GM19238 (cell line): ENCODE measurements around the gene CPNE5.

Source experiments
- DNase-seq: peaks from one replicate; pipeline ENCODE4 v3.0.0; 2011; ENCODE audit warnings: low spot score; ENCODE audit not compliant: insufficient read length

Gene CPNE5

DNA sequence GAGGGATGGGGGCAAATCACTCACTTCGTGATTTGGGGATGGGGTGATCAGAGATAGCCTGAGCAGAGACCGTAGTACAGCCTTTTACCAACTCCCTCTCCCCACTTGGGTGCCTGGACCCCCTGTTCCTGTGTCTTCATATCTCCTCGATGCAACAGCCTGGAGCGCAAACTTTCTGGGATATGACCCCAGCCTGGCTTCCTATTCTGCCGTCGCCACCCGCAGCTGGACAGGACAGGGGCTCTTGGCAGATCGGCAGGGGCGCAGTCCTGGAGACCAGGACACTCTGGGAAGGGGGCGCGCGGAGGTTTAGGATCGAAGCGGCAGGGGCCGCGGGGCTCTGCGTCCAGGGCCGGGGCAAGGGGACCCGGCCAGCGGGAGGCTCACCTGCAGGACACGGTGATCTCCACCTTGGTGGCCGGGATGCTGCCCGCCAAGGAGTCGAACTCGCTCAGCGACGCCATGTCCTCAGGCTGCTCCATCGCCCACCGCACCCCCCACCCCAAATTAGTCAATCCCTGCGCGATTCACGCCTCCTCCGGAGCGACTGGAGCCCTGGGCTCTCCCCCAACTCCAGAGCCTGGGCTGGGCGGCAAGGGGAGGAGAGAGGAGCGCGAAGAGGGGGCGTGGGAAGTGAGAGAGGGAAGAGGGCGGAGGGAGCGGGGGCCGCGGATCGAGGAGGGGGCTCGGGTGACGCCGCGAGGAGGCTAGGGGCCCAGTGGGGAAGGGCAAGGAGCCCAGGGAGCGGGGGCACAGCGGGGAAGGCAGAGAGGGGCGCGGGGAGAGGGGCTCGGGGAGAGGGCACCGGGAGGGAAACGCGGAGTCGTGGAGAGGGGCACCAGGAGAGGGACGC lies at the start of gene CPNE5:
CPNE5 (minus strand) TSS at position 549 of the 853 bp plus-strand sequence; CDS start at position 482, 67 bp downstream.
- DNase-seq: no peak

DNA sequence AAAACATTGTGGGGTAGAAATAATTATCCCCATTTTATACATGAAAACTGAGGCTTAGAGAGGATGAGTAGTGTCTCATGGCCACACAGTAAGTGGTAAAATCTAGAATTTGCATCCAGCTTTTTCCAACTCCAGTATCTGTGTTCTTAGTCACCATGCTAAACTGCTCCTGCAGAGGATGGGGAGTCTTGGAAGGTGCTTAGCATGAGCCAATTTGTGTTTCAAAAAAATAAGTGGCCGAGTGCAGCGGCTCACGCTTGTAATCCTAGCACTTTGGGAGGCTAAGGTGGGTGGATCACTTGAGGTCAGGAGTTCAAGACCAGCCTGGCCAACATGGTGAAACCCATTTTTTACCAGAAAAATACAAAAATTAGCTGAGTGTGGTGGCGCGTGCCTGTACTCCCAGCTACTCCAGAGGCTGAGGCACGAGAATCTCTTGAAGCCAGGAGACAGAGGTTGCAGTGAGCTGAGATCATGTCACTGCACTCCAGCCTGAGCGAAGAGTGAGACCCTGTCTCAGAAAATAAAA lies 48.9 kb upstream of the CPNE5 start:
- DNase-seq: no peak

DNA sequence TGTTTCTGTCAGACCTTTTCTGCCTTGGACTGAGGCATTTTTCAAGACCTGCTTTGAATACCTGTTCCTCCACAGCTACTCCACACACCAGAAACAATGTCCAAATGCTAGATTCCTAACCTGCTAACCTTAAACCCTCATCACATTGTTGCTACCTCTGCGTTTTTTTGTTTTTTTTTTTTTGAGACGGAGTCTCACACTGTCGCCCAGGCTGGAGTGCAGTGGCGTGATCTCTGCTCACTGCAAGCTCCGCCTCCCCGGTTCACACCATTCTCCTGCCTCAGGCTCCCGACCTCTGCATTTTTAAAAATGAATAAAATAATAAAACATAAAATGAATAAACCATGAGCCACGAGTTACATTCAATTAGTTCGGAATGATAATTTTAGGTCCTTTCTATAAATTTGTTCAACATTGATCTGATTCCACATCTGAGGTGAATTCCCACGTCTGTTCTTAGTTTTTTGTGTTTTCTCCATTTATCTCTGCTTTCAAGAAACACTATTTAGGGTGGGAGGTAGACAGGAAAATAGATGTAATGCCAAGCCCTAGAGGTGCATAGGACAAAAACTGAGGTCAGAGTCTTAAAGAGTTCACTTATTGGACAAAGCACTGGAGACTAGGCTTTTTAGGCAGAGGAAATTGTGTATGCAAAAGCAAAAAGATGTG lies 47.8 kb upstream of the CPNE5 start:
- DNase-seq: no peak

DNA sequence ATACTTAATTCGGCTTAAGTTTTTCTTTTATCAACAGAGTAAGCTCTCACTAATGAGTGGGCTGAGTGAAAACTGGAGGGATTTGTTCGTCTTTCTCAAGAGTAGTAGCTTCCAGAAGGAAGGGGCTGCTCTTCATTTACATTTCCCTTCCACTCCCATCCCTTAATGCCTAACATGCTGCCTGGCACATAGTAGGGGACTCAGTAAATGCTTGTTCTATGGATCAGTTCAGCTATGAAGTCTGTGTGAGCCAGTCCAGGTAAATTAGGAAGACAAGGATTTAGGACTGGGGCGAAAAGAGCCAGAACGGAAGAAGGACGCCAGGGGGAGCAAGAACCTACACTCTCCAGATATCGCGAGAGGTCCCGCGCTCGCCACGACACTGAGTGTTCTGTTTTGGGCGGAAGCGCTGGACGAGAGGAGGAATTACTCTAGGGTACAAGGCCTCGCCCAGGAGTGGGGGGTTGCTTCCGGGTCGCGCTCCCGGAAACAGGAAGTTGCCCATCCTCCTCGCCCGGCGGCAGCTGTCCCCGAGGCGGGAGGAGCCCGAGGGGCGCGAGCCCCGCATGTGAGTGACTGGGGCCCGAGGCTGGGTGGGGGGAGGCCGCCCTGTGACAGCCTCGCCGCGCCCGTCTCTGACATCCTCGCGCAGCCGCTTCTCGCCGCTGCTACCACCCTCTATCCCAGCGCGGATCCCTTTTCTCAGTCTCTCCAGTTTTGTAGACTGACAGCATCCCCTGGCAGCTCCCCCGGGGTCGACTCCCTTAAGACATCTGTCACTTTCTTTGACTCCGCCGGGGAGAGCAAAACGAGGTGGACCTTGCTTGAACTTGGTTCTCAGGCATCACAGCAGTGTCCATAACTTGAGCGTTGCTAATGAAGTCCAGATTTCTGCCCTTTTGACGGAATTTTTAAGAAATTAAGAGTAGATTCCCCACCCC lies 46.5 kb upstream of the CPNE5 start, which contains the start of gene C6orf89:
C6orf89 (plus strand) TSS at position 492 of the 941 bp plus-strand sequence. CDS start 13,493 bp downstream, outside the sequence.
- peak; percentile 80 for DNase-seq

DNA sequence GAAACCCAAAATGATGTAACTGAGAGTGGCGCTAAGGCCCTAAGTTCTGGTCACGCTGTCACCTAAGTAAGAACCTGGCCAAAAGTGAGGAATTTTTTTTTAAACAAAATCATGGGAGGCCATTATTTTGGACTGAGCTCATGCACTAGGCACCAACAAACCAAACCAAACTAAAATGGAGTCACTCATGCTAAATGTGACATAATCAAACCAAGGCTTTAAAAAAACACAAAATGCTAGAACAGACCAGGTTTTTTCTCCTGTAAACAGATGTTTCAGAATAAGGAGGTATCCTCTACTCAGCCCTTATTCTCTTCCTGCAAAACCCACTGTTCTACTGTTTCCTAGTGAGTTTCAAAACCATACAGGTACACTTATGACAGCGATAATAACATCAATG lies 45.4 kb upstream of the CPNE5 start:
- no peak for DNase-seq

DNA sequence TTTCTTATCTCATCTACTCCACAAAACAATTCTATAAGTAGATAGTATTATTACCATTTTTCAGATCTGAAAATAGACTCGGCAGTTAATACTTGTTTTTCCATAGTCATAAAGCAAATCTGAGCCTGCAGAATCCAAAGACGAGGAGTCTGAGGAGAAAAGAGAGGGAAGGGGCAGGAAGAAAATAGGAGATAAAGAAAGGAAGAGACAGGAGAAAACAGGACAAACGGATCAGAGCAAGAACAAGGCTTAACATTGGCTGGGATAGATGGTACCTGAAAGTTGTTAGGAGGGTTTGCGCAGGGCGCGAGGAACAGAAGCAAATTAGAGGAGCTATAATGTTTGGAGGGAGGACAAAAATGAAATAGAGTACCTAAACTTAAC lies 36.0 kb upstream of the CPNE5 start:
- DNase-seq: no peak

DNA sequence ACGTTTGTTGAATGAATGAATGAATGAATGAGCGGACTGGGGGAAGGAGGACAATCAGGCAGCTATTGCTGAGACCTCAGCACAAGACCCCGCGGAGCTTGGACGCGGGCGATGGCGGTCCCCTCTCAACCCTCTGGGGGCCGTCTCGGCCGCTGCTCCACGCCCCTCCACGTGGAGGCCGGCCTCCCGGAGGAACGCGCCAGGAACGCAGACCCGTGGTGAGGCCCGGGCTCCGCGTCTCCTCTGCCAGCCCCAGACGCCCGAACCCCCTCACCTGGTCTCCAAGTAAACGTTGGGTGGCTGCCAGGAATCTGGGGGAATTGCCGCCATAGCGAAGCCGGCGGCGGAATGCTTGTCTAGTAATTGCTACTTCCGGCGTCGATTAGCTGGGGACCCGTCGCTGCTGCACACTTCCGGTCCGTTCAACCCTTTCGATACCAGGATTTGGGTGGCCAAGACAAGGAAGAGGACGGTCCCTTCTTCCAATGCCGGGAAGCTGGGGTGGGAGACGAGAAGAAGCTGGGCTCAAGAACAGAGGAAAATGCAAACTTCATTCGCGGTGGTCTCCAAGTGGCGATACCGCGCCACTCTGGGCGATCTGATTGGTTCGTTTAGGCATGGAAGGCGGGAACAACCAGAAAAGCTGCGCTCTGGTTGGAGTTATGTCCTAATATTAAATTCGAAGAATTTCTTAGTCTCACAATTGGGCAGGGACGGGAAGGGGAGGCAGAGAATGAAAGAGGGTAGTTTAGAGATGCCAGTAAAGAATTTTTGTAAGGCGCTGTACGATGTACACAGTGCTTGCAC lies 35.4 kb upstream of the CPNE5 start, which contains the start of gene PPIL1:
PPIL1 (minus strand) TSS at position 361 of the 807 bp plus-strand sequence; CDS start at position 330, 31 bp downstream.
- peak; percentile 78 for DNase-seq

DNA sequence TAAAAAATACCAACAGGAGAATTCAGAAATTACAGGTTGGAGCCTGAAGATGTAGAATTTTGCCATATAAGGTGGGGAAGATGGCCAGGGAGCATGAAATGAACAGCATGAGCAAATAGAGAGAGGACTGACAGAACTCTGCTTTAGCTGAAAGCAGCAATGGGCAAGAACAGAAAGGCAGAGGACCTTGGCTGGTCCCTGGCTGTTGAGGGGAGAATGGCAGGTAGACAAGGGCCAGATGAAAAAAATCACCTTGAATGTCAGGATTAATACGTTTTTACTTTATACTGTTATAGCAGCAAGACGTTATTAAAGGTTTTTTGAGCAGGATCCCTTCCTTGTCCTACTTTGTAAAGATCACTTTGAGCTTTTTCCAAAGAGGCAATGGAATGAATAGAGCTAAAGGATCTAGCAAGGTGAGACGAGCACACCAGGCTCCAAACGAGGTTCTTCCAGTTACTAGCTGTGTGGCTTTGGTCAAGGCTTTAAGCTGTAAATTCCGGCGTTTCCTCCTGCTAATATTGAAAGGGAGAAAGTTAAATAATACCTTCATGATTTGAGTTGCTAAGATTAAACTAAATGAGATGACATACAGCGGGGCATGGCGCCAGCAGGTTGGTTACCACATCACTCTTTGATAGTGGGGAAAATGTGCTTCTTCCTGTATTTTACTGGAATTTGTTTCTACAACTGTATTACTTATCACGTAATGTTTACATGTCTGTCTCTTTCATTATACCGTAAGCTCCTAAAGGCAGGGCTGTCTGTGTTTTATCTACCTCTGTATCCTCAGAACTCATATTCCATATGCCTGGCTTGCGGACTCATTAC lies 34.6 kb upstream of the CPNE5 start:
- DNase-seq: no peak

DNA sequence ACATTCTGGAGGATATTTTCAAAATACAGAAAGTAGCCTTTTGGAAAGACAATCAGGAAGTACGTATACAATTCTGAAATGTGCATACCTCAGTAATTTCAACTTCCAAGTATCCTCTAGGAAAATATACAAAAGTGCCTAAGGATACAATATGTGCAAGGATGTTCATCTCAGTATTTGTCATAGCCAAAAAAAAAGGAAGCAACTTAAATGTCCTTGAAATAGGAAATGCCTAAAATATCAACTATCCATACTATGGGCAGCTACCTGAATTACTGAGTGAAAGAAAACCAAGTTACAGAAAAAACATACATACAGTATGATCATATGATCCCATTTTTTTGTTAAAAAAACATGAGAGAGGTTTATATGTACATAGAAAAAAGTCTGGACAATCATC lies 33.9 kb upstream of the CPNE5 start:
- DNase-seq: no peak

DNA sequence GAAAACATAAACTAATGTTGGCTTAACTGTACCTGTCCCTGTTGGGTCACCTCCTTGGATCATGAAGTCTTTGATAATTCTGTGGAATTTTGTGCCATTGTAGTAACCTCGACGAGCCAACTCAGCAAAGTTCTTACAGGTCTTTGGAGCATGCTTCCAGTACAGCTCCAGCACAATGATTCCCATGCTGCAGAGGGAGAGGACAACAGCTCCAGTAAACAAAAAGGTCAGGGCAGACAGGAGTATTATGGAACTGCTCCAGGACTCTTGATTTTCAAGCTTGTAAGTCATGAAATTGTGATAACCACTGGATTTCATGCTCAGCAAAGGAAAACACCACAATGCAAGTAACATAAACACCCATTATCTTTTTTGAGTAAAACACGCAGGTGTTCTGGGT lies 32.4 kb upstream of the CPNE5 start:
- DNase-seq: no peak

DNA sequence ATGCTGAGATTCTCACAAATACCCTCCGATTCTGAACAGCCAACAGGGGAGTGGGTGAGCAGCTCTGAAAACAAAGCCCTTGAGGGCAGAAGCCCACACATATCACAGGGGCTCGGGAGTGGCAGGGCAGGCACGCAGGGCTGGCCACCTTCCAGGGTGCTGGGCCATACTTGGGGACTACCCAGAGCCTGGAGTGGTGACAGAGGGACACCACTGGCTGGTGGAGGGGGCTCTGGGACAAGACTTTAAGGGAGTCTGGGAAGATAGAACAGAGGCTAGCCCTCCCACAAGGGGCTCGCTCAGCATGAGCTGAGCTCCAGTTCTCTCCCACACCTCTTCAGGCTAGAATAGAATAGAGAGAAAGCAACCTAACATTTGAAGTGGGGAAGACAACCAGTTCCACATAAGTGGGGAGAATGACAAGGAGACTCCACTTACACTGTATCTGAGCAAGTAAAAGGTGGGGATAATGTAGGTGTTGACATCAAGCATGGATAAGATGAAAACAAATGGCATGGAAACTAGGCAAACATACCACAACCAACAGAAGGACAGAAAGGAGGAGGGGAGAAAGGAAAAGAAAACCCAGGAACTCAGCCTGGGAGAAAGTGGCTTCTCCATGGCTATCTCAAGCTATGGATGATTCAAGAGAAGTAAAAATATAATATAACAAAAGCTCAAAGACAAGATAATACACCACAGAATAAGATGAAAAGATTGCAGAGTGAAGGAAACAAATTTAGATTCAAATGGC lies 28.4 kb upstream of the CPNE5 start:
- no peak for DNase-seq

DNA sequence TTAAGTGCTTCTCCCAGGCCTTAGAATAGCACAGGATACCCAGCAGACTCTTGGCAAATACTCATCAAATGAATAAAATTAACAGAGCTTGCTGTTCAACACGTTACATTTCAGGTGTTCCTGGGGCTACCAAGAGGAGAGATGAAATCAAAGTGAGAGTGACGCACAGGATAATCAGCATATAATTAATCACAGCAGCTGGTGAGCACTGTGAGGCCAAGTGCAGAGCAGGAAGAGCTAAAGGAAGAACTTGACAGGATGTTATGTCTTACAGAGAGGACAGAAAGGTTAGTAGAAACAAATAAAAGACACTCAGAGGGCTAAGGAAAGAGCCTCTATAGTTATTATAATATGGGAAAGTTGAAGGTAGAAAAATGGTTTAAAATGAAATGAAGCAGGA lies 26.6 kb upstream of the CPNE5 start:
- DNase-seq: no peak

DNA sequence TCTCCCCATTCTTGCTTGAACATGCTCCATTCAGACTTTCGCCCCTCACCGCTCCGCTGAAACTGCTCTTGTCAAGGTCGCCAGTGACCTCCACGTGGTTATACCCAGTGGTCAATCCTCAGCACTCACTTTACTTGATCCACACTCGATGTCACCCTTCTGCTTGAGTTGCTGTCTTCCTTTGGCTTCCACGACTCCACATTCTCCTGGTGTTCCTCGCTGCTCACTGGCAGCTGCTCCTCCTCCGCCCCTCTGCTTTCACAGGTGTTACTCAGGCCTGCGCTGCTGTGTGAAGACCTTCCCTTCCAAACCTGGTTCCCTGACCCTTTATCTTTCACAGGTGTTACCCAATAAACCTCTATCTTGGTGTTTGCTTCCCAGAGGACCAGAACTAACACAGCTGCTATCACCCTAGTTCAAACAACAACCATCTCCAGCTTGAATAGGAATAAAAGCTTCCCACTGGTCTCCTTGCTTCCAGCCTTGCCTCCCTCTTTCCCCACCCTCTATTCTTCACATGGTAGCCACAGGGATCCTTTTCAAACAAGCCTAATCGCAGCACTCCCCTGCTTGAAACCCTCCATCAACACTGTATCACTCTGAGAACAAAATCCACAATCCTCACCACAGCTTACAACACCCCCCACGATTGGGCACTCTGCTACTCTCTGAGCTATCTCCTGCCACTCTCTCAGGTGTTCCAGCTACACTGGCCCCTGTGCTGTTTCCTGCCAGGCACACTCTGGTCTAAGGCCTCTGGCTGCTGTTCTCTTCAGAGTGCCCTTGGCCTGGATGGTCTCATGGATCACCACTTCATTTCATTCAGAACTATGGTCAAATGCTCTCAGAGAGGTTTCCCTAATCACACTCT lies 24.7 kb upstream of the CPNE5 start:
- no peak for DNase-seq

DNA sequence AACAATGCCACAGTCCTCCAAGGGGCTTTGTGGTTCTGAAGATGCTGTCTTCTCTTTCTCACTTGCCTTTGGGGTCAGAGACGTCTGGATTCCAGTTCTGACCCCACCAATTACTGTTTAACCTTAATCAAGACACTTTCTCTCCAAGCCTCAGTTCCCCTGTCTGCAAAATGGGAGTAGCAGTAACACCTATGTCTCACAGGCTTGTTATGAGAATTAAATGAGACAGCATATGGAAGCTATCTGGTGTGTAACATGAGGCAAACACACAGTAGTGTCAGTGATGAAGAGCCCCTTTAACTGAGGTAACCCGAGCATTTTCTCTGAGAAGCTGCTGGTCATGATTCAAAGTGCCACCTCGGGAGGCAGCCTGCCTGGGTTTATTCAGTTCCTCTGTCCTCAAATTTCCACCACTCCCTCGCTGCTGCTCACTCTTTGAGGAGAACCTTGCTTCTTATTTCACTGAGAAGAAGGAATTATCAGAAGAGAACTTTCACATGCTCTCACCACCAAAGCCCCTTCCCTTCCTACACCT lies 23.7 kb upstream of the CPNE5 start:
- DNase-seq: no peak

DNA sequence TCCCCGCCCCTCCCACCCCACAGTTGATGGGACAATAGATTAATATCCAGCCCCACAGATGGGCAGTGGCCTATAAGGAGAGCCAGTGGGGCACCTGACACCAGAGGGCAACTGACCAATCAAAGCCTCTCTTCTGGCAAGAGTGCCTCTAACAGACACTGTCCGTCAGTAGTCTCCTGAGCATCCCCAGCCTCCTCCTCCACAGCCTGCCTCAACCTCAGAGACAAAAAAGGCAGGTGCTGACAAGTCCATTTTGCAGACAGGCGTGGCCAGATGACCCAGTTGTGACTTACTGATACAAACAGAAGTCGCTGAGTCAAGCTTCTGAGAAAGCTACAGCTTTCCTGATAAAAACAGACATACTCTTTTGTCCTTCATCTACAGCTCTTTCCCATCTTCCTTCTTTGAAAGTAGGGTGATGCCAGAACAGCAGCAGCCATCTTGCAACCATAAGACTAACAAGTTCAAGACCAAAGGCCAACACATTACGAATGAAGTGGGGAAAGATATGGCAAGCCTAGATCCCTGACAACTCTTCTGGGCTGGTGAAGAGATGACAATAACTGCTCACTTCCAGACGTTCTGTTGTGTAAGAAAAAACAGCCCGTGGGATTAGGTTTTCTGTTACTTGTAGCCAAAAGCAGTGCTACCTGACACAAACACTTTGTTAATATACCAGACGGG lies 23.1 kb upstream of the CPNE5 start:
- no peak for DNase-seq

DNA sequence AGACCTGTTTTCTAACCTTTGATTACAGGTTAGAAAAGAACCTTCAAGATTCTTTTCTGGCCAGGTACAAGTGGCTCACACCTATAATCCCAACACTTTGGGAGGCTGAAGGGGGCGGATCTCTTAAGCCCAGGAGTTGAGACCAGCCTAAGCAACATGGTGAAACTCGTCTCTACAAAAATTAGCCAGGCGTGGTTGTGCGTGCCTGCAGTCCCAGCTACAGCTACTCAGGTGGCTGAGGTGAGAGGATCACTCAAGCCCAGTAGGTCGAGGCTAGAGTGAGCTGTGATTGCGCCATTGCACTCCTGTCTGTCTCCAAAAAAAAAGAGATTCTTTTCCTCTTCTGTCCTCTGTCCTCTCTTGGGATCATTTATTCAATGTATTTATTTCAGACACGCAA lies 20.9 kb upstream of the CPNE5 start:
- no peak for DNase-seq

DNA sequence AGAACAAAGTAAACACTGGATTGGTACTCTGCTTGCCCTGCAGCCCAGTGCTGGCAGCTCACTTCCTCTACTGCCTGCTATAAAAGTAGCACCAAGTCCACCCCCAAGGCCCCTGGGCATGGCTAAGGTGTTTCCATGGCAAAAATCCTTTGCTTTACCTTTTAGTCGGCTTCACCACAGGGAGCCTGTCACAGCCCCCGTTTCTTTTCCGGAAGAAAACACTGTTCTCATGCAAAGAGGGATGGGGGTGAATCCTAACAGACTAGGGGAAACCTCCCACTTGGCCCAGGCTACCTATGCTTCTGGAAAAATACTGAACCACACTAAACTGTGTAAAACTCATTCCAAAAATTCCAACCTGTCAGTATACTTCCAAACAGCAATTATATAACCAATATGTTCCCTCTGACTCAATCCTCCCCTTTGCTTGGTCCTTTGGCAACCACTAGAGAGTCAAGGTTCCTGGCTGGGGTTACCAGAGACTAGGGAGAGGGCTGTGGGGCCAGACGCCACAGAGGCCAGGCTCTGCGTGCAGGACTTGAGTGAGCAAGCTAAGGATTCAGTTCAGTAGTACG lies 19.2 kb upstream of the CPNE5 start:
- no peak for DNase-seq
